Epithelial cell of proximal tubule (primary cell): ENCODE measurements around the gene RIPK3. TPM values are rescaled to one million over a fixed set of nuclear protein-coding genes. Genes with fewer than 3 reads are reported as not detected.
"Not testable (repeated sequence)": the region's sequence is repeated elsewhere in the genome, so short reads cannot be mapped to it uniquely, and the experiment has no call there.

Source experiments
- DNase-seq: peaks from one replicate; pipeline ENCODE4 v3.0.0-alpha.2; 2011; ENCODE audit warnings: low read depth
- H3K4me3 ChIP-seq: 2 replicates; pipeline ENCODE4 v1.5.1; 2011; ENCODE audit warnings: low read depth, mild to moderate bottlenecking, low read length
- total RNA-seq: library from RNA; depleted of rRNA; stranded (reverse); fragments of >200 nt; gene quantifications from 2 replicates; pipeline ENCODE4 v1.2.3, GENCODE V29; 2015
- TF ChIP-seq, protein P1 (sequence below): conservative IDR thresholded peaks from 2 replicates; pipeline ENCODE4 v1.5.1; 2012; ENCODE audit warnings: low read depth, mild to moderate bottlenecking, low read length

The RIPK3 gene
- total RNA-seq, 1 donor from 2014 or later, result 7.6 TPM

DNA sequence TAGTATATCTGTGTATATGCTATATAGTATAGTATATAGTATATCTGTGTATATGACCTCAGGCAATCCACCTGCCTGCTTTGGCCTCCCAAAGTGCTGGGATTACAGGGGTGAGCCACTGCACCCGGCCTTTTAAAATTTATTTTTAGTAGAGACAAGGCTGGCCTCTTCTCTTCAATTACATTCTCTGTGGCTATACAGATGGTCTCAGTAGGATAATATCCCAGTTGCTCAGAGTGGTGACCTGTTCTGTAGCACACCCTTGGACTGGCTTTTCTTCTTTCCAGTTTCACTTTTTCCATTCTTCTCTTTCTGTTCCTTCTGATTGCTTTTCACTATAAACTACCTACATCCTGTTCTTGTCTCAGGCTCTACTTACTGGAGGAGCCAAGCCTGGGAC lies 25.1 kb upstream of the RIPK3 start:
- no peak overlapping the region for H3K4me3 ChIP-seq
- TF ChIP-seq, protein P1, sequence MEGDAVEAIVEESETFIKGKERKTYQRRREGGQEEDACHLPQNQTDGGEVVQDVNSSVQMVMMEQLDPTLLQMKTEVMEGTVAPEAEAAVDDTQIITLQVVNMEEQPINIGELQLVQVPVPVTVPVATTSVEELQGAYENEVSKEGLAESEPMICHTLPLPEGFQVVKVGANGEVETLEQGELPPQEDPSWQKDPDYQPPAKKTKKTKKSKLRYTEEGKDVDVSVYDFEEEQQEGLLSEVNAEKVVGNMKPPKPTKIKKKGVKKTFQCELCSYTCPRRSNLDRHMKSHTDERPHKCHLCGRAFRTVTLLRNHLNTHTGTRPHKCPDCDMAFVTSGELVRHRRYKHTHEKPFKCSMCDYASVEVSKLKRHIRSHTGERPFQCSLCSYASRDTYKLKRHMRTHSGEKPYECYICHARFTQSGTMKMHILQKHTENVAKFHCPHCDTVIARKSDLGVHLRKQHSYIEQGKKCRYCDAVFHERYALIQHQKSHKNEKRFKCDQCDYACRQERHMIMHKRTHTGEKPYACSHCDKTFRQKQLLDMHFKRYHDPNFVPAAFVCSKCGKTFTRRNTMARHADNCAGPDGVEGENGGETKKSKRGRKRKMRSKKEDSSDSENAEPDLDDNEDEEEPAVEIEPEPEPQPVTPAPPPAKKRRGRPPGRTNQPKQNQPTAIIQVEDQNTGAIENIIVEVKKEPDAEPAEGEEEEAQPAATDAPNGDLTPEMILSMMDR, result no peak
- no peak for DNase-seq

DNA sequence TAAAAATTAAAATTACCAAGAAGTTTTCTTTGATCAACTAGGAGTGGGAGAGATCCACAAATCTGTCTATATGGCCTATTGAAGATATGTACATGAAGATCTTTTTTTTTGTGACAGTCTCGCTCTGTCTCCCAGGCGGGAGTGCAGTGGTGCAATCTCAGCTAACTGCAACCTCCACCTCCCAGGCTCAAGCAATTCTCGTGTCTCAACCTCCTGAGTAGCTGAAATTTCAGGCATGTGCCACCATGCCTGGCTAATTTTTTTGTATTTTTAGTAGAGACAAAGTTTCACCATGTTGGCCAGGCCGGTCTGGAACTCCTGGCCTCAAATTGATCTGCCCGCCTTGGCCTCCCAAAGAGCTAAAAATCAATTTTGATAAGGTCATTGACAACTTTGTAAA lies 23.6 kb upstream of the RIPK3 start:
- TF ChIP-seq, protein P1, result no peak

DNA sequence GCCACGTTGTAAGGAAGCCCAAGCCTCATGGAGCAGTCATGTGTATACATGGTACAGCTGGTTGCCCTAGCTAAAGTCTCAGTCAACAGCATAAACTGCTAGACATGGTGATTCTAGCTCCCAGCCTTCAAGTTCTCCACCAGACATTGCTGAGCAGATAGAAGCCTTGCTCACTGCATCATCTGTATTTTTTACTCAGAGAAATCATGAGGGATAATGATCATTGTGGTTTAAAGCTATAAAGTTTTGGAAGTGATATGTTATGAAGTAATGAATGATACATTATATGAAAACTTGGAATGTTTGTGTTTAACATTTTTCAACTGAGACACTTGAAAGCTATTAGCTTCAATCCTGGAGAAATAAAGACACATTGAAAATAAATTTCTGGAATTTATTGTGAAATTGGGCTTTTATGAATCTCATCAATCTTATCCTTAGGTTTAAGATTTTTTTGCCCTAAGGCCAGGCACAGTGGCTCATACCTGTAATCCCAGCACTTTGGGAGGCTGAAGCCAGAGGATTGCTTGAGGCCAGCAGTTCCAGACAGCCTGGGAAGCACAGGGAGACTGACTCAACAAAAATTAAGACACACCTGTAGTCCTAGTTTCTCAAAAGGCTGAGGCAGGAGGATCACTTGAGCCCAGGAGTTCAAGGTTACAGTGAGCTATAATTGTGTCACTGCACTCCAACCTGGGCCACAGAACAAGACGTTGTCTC lies 22.6 kb upstream of the RIPK3 start:
- TF ChIP-seq, protein P1, result no peak
- no peak overlapping the region for H3K4me3 ChIP-seq
- DNase-seq, result no peak

More for the DNA sequence above, 23.6 kb upstream of the RIPK3 start:
- no peak overlapping the region for H3K4me3 ChIP-seq
- no peak for DNase-seq

DNA sequence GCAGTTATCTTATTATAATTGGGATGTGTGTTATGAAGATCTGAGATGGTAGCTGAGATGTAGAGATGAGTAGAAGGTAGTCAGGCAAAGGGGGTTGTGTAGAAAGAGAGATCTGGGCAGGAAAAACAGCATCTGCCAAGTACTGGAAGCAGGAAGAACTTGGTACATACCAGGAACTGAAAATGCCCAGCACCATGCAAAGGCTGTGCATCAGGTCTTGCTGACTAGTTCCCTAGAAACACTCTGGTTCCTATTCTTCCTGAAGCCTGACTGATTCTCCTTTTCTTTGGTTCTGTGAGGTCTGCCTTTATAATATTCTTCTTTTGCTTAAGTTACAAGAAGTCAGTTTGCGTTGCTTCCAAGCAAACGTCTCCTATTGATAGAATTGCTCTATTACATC lies 21.5 kb upstream of the RIPK3 start:
- H3K4me3 ChIP-seq, result no peak overlapping the region
- DNase-seq, result no peak
- TF ChIP-seq, protein P1, result no peak

DNA sequence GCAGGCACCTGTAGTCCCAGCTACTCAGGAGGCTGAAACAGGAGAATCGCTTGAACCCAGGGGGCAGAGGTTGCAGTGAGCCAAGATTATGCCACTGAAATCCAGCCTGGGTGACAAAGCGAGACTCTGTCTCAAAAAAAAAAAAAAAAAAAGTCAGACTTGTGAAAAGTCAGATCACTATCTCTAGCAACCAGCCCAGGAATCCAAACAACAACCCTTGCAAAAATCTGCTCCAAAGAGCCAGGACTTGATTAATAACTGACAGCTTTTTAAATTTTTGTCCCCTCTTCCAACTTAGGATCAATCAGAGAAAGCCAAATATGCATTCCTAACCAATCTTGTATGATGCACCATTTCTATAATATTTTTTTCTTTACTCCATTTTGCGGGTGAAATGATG lies 20.5 kb upstream of the RIPK3 start:
- TF ChIP-seq, protein P1, result no peak
- DNase-seq, result no peak
- H3K4me3 ChIP-seq, result no peak overlapping the region

DNA sequence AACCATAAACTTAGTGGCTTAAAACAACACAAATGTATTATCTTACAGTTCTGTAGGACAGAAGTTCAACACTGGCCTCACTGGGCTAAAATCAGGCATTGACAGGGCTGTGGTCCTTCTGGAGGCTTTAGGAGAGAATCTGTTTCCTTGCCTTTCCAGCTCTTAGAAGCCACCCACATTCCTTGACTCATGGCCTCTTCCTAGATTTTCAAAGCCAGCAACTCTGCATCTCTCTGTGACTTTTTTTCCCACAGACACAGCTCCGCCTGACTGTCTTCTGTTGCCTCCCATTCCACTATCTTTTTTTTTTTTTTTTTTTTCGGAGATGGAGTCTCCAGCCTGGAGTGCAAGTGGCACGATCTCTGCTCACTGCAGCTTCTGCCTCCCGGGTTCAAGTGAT lies 16.4 kb upstream of the RIPK3 start:
- no peak for DNase-seq
- H3K4me3 ChIP-seq, result no peak overlapping the region
- TF ChIP-seq, protein P1, result no peak

DNA sequence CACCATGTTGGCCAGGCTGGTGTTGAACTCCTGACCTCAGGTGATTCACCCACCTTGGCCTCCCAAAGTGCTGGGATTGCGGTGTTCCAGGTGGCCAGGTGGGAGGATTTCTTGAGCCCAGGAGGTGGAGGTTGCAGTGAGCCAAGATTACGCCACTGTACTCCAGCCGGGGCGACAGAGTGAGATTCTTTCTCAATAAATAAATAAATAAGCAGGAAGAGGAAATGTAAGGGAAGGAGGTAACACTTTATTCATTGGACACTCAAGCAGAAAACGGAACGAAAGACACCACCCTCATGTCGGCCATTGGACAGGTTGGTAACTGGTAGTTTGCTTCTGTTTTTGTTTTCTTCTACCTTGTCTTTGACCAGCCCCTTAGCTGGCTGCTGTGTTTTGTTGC lies 15.2 kb upstream of the RIPK3 start:
- TF ChIP-seq, protein P1, result no peak
- H3K4me3 ChIP-seq, result no peak overlapping the region
- DNase-seq, result no peak

DNA sequence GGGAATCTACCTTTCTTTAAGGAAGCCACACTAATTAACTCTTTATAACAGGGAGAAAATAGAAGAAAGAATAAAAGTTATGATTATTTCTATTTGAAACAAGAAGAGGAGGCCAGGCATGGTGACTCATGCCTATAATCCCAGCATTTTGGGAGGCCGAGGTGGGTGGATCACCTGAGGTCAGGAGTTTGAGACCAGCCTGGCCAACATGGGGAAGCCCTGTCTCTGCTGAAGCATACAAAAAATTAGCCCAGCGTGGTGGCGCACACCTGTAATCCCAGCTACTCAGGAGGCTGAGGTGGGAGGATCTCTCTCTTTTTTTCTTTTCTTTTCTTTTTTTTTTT lies 14.7 kb upstream of the RIPK3 start:
- not testable (repeated sequence) for H3K4me3 ChIP-seq

More for the DNA sequence above, 14.7 kb upstream of the RIPK3 start:
- DNase-seq, result not testable (repeated sequence)
